Psoas muscle (tissue), 8 donors: ENCODE data around the gene ZBTB7B. TPM values are rescaled to one million over a fixed set of nuclear protein-coding genes. Genes with fewer than 3 reads are reported as not detected.

Experiments
- ATAC-seq, 4 donors: fragments of 200-7000 bp; cut with Tn5 transposase; one replicate each; pipeline ENCODE4 v1.9.1; 2020; ENCODE audit warnings: moderate library complexity in 3 of 4, mild to moderate bottlenecking in 2 of 4
- DNase-seq, 2 donors: peaks; one replicate each; pipeline ENCODE4 v3.0.0-alpha.2; 2020
- H3K27ac ChIP-seq: fragments of 200-600 bp; one replicate; pipeline ENCODE4 v1.8.0; 2022
- H3K27me3 ChIP-seq, 3 donors: fragments of 200-600 bp in 1 of 3; one replicate each; pipeline versions ENCODE4 v1.6.1 to v1.8.0; 2013 to 2022; ENCODE audit warnings: low read length in 2 of 3, mild to moderate bottlenecking in 2 of 3, moderate library complexity in 1 of 3; ENCODE audit not compliant: insufficient read depth in 3 of 3
- H3K36me3 ChIP-seq, 2 donors: fragments of 200-600 bp in 1 of 2; one replicate each; pipeline versions ENCODE4 v1.6.1 to v1.8.0; 2013 to 2022; ENCODE audit warnings: low read depth in 1 of 2, mild to moderate bottlenecking in 1 of 2, moderate library complexity in 1 of 2; ENCODE audit not compliant: insufficient read depth in 1 of 2
- H3K4me1 ChIP-seq: fragments of 200-600 bp; one replicate; pipeline ENCODE4 v1.8.0; 2022
- H3K4me3 ChIP-seq: fragments of 200-600 bp; one replicate; pipeline ENCODE4 v1.8.0; 2022; ENCODE audit warnings: mild to moderate bottlenecking
- H3K9me3 ChIP-seq: fragments of 200-600 bp; one replicate; pipeline ENCODE4 v1.8.0; 2022
- WGBS, 3 donors: extraction: QIAGEN DNeasy Blood & Tissue Kit; methylation state at CpG; one replicate each; pipeline versions ENCODE4 v1.1.6 to v1.1.7; 2013; 5-methylcytosine and 5-hydroxymethylcytosine counted together
- intact Hi-C, 2 donors: fragments of 100-400 bp; cut with DNase I; formaldehyde crosslinking; loops; one replicate each; pipeline versions ENCODE4 v1.11.0 to v1.14.2; 2022
- polyA plus RNA-seq, 3 donors: library from polyadenylated mRNA; stranded (reverse); fragments of 200-250 nt; gene quantifications; one replicate each; pipeline ENCODE4 v1.2.3, GENCODE V29; 2013
- total RNA-seq, 4 donors: library from RNA; stranded (reverse); fragmentation: NEBNext Ultra II Directional in 2 of 4; extraction: Animal tissue kit (Norgen Biotek cat#: 25700) in 2 of 4; gene quantifications; one replicate each; pipeline versions ENCODE4 v1.2.1 to v1.2.4, GENCODE V29; 2021 to 2023
- TF ChIP-seq, protein P1 (sequence below): fragments of 200-600 bp; IDR thresholded peaks from one replicate; pipeline ENCODE4 v1.8.0; 2022; ENCODE audit warnings: antibody characterized with exemption
- donor health status: healthy with polysubstance abuse.
- donor health status: DM: no; HTN: no; CAD: no; lungs with moderate emphysema.
- donor health status: Bipolar disorder and iron deficiency.
- donor health status: healthy.
- donor health status: DM: yes; HTN: yes; CAD: no.
- donor health status: DM: no; HTN: no; CAD: no.
- donor health status: DM: no; HTN: no; CAD: no.
- donor health status: DM: yes; HTN: yes; CAD: no.

ZBTB7B gene
- total and polyA plus RNA-seq, 7 donors = 20.2 to 97.9 (median 55.5) TPM

DNA sequence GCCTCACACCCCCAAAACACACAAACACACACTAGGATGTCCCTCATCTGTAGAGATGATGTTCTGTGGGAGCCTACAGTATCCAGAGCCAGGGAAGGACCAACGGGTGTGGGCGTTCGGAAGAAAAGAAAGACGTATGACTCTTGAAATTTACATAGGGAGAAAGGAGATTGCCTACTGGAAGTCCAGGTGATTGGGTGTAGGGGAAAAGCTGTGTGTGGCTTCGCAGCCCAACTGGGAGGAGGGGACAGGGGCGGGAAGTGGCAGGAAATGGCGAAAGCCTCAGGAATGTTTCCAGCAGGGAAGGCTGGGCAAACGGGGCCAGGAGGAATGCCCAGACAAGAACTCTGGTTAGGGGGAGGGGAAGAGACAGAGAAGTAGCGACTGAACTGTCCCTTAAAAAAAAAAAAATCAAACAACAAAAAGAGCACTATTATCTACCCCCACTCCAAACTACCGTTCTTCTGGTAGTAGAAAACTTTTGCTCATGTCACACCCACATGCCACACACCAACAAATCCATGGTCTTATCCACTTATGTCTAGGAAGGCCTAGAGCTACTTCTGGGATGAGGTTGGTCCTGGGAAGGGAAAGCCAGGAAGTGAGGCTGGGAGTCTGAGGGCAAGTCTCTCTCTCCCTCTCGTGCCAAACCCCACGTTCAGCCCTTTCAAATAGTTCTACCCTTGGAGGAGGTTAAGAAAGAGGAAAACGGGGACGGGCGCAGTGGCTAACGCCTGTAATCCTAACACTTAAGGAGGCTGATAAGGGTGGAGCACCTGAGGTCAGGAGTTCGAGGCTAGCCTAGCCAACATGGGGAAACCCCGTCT, 29.9 kb upstream of the ZBTB7B start:
- H3K4me3 ChIP-seq = peak overlapping the region; percentile 84
- intact Hi-C loops = loop anchor here (5.0 kb wide), 2 partner anchors 40 to 110 kb away; no protein-coding TSS in a partner anchor
- H3K36me3 ChIP-seq = peaks cover 0 to 16% of the 10 kb centered on the region in 2 donors
- DNase-seq (peak; percentile 68 to 74), ATAC-seq (peak in 3 of 4 donors; percentile 9 to 23 (median 10))
- no peaks in the 10 kb centered on the region for H3K9me3 ChIP-seq
- H3K4me1 ChIP-seq = peaks cover 50% of the 10 kb centered on the region
- H3K27ac ChIP-seq = peak overlapping the region; percentile 99
- TF ChIP-seq, protein P1, sequence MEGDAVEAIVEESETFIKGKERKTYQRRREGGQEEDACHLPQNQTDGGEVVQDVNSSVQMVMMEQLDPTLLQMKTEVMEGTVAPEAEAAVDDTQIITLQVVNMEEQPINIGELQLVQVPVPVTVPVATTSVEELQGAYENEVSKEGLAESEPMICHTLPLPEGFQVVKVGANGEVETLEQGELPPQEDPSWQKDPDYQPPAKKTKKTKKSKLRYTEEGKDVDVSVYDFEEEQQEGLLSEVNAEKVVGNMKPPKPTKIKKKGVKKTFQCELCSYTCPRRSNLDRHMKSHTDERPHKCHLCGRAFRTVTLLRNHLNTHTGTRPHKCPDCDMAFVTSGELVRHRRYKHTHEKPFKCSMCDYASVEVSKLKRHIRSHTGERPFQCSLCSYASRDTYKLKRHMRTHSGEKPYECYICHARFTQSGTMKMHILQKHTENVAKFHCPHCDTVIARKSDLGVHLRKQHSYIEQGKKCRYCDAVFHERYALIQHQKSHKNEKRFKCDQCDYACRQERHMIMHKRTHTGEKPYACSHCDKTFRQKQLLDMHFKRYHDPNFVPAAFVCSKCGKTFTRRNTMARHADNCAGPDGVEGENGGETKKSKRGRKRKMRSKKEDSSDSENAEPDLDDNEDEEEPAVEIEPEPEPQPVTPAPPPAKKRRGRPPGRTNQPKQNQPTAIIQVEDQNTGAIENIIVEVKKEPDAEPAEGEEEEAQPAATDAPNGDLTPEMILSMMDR = no peak
- WGBS, 3 donors = 23 to 34% (median 25%) methylated on average over 18 of the region's 18 CpGs
- H3K27me3 ChIP-seq = no peaks in the 10 kb centered on the region

DNA sequence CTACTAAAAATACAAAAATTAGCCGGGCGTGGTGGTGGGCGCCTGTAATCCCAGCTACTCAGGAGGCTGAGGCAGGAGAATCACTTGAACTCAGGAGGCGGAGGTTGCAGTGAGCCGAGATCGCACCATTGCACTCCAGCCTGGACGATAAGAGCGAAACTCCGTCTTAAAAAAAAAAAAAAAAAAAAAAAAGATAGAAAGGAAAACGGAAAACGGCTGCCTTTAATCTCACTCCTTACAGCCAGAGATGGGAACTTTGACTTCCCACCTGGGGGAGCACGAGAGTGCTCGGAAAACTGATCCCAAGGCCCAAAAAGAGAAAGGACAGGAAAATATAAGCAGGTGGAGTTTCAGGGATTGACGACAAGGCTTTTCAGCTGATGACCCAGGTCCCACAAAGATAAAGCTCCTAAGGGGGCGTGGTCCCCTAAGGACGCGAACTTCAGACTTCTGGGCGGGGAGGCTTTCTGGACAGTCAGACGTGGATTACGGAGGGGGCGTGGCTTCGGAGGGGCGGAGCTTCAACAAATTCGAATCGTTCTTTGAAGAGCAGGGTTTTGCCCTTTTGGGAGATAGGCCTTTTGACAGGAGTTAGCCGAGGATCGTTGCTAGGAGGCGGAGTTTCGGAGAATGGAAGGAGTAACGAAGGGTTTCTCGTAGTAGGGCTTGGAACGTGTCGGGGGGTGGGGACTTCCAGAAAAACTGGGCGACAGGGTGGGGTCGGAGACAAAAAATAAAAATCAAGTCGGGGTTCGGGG, 29.1 kb upstream of the ZBTB7B start:
- peaks cover 0 to 12% of the 10 kb centered on the region in 2 donors for H3K36me3 ChIP-seq
- H3K27me3 ChIP-seq = no peaks in the 10 kb centered on the region
- DNase-seq = peak; percentile 98
- 3 to 9% (median 6%) methylated on average over 31 to 37 of the region's 37 CpGs for whole genome bisulfite sequencing, 3 donors
- peak overlapping the region; percentile 84 for H3K4me3 ChIP-seq
- intact Hi-C loops = loop anchor here (2.0 to 5.0 kb wide), 3 partner anchors 29 to 109 kb away; partner anchors contain the start of gene ZBTB7B (in 1 of the 2)
- H3K27ac ChIP-seq = peak overlapping the region; percentile 99
- peak; percentile 62 to 72 (median 65) for ATAC-seq
- H3K4me1 ChIP-seq = peaks cover 49% of the 10 kb centered on the region
- no peaks in the 10 kb centered on the region for H3K9me3 ChIP-seq
- TF ChIP-seq, protein P1 = no peak

DNA sequence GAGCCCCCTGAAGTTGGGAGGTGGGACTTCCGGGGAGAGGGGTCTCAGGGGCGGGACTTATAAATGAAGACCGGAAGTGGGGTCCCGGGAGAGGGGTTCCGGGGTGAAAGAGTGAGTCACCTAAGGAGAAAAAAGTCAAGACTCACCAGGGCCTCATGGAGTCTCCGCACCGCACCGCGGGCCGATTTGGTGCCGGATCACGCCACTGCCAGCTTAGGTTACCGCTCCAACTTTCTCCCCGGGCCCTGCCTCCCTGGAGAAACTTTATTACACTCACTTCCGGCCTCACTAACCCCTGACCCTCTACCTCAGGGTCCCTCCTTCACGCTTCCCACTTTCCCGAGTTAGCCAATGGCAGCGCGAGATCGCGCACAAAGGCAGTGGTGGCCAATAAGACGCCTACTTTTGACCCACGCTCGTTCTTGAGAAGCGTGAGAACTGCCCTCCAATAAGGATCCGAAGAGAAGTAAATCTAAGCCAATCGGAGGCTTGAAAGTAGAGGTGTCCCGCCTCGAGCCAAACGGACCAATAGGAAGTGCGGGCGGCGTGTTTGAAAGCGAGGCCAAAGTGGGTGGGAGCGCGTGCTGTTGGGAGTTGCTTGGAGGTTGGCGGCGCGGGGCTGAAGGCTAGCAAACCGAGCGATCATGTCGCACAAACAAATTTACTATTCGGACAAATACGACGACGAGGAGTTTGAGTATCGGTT, 28.3 kb upstream of the ZBTB7B start, which contains the start of gene CKS1B:
CKS1B (plus strand) TSS at position 580 of the 706 bp plus-strand sequence; CDS start at position 645, 65 bp downstream.
- peak within 1 kb of the TSS; percentile 99 for H3K27ac ChIP-seq
- peak within 1 kb of the TSS; percentile 84 for H3K4me3 ChIP-seq
- H3K4me1 ChIP-seq = peaks cover 49% of the 10 kb centered on the region
- WGBS, 3 donors = 0% methylated on average over 47 of the region's 47 CpGs
- ATAC-seq = peak; percentile 86 to 89 (median 86)
- peaks cover 0 to 11% of the 10 kb centered on the region in 2 donors for H3K36me3 ChIP-seq
- peak; percentile 97 to 98 for DNase-seq
- no peaks in the 10 kb centered on the region for H3K9me3 ChIP-seq
- TF ChIP-seq, protein P1 = no peak
- intact Hi-C loops = loop anchor here (2.0 to 5.0 kb wide), 3 partner anchors 29 to 108 kb away; partner anchors contain the start of gene ZBTB7B (in 1 of the 2)
- H3K27me3 ChIP-seq = no peaks in the 10 kb centered on the region

DNA sequence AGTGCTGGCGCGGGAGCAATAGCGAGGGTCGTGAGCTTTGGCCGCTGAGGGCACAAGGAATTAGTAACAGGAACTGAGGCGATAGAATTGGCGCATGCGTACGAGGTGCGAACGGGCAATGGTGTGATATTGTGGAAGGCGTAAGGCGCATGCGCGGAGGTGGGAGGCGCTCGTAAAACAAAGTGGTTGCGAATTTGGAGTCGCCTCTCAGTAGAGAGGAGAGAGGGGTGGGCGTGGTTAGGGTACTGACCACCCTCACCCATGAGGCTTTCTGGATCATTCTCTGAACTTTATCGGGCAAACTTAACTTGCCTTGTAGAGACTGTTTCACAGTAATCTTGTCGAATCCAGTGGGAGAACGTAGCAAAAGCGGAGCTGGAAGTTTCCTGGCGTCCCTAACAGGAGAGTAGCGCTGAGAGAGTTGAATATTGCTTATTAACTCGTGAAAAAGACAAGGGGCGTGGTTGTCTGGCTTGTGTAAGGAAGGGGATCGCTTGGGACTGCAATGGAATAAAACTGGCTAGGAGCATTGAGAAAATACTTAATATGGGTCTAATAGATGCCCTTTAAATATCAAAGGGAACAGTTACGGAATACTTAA, 27.7 kb upstream of the ZBTB7B start:
- H3K27ac ChIP-seq = peak overlapping the region; percentile 99
- peaks cover 3 to 11% of the 10 kb centered on the region in 2 donors for H3K36me3 ChIP-seq
- ATAC-seq (peak; percentile 33 to 54 (median 42)), DNase-seq (peak; percentile 95 to 96)
- TF ChIP-seq, protein P1 = no peak
- H3K4me1 ChIP-seq = peaks cover 45% of the 10 kb centered on the region
- intact Hi-C loops = loop anchor here (2.0 to 5.0 kb wide), 3 partner anchors 28 to 107 kb away; partner anchors contain the start of gene ZBTB7B (in 1 of the 2)
- H3K9me3 ChIP-seq = no peaks in the 10 kb centered on the region
- 0 to 1% (median 0%) methylated on average over 30 of the region's 30 CpGs for WGBS, 3 donors
- no peaks in the 10 kb centered on the region for H3K27me3 ChIP-seq
- peak overlapping the region; percentile 84 for H3K4me3 ChIP-seq
